Measurements from ENCODE around the gene ARL2BP. TPM values are rescaled to one million over a fixed set of nuclear protein-coding genes. Genes with fewer than 3 reads are reported as not detected.

Gene ARL2BP
- total and polyA plus RNA-seq, 4 donors = 32.8 to 63.2 (median 44.1) TPM

DNA sequence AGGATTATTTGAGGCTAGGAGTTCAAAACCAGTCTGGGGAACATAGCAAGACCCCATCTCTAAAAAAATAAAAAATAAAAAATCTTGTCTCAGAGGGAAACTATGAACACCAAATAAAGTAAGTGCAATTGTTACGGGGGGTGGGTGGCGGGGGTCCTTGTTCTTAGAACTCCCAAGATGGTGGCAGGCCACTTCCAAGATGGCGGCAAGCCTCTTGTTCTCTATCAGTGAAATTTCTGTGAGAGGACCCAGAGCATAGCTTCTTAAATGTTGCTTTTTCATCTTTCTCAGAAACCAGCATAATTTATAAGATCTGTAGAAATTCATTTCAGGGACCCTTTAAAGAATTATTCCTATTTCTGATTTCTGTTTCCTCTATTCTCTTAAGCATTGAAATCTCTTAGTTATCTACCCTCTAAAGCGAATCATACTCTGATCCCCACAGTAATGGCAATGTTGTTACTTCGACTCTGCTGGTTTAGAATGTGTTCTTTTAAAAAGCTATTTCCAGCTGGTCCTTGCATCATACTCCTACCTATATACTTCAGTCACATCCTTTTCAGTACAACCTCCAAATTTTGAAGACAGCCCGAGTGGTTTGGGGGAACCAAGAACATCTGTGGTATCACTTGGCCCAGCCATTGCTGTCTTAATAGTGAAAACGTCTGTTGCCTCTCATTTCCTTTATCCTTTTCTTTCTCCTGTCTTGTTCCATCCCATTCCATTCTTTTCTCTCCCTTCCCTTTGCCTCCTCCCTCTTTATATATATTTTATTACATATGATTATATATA is 42.8 kb upstream of the ARL2BP start:
- DNase-seq (no peak), ATAC-seq (ENCODE audit: insufficient read depth, low FRiP score) (no peak)
- no peak overlapping the region for H3K9ac ChIP-seq (ENCODE audit: insufficient read depth in 1 of 2, low read length in 2 of 2)
- whole genome bisulfite sequencing, 2 donors = 89% methylated on average over 7 of the region's 7 CpGs
- H3K4me3 ChIP-seq = no peak overlapping the region
- H3K36me3 ChIP-seq (ENCODE audit: control insufficient read depth in 4 of 4, insufficient read depth in 4 of 4, low read length in 4 of 4) = peaks cover 8 to 26% (median 14%) of the 10 kb centered on the region in 4 donors
- H3K27me3 ChIP-seq (ENCODE audit: control insufficient read depth in 3 of 3, insufficient read depth in 3 of 3, low read length in 2 of 3) = no peaks in the 10 kb centered on the region
- H3K27ac ChIP-seq (ENCODE audit: low read depth in 1 of 2, low read length in 1 of 2) = no peak overlapping the region
- H3K4me1 ChIP-seq (ENCODE audit: control insufficient read depth in 5 of 5, insufficient read depth in 5 of 5, low read length in 5 of 5) = no peaks in the 10 kb centered on the region
- TF ChIP-seq, protein P1, sequence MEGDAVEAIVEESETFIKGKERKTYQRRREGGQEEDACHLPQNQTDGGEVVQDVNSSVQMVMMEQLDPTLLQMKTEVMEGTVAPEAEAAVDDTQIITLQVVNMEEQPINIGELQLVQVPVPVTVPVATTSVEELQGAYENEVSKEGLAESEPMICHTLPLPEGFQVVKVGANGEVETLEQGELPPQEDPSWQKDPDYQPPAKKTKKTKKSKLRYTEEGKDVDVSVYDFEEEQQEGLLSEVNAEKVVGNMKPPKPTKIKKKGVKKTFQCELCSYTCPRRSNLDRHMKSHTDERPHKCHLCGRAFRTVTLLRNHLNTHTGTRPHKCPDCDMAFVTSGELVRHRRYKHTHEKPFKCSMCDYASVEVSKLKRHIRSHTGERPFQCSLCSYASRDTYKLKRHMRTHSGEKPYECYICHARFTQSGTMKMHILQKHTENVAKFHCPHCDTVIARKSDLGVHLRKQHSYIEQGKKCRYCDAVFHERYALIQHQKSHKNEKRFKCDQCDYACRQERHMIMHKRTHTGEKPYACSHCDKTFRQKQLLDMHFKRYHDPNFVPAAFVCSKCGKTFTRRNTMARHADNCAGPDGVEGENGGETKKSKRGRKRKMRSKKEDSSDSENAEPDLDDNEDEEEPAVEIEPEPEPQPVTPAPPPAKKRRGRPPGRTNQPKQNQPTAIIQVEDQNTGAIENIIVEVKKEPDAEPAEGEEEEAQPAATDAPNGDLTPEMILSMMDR (IDR thresholded peaks at IDR 0.05; ENCODE audit: control extremely low read depth, extremely low read depth) = no peak
- no peaks in the 10 kb centered on the region for H3K9me3 ChIP-seq (ENCODE audit: control insufficient read depth in 4 of 4, insufficient read depth in 3 of 4, low read length in 3 of 4)

- no peaks in the 10 kb centered on the region for H3K27me3 ChIP-seq (ENCODE audit: control insufficient read depth in 3 of 3, insufficient read depth in 3 of 3, low read length in 2 of 3)
- TF ChIP-seq, protein P1 (IDR thresholded peaks at IDR 0.05; ENCODE audit: control extremely low read depth, extremely low read depth) = no peak
- H3K9ac ChIP-seq (ENCODE audit: insufficient read depth in 1 of 2, low read length in 2 of 2) = no peak overlapping the region
- no peak overlapping the region for H3K4me3 ChIP-seq
- no peaks in the 10 kb centered on the region for H3K9me3 ChIP-seq (ENCODE audit: control insufficient read depth in 4 of 4, insufficient read depth in 3 of 4, low read length in 3 of 4)
- H3K4me1 ChIP-seq (ENCODE audit: control insufficient read depth in 5 of 5, insufficient read depth in 5 of 5, low read length in 5 of 5) = no peaks in the 10 kb centered on the region
- ATAC-seq (ENCODE audit: insufficient read depth, low FRiP score) = no peak
- peaks cover 9 to 31% (median 16%) of the 10 kb centered on the region in 4 donors for H3K36me3 ChIP-seq (ENCODE audit: control insufficient read depth in 4 of 4, insufficient read depth in 4 of 4, low read length in 4 of 4)
- no peak overlapping the region for H3K27ac ChIP-seq (ENCODE audit: low read depth in 1 of 2, low read length in 1 of 2)
- no peak for DNase-seq
- 86 to 92% methylated on average over 1 of the region's 1 CpG for WGBS, 2 donors
Measured at GRCh38 chr16:57203451-57203850, 41.6 kb upstream of the ARL2BP start.

GRCh38 chr16:57204675-57205074 is 40.4 kb upstream of the ARL2BP start:
- DNase-seq (no peak), ATAC-seq (ENCODE audit: insufficient read depth, low FRiP score) (no peak)
- Histone ChIP-seq H3K36me3 (ENCODE audit: control insufficient read depth in 4 of 4, insufficient read depth in 4 of 4, low read length in 4 of 4) (peaks cover 12 to 37% (median 16%) of the 10 kb centered on the region in 4 donors), H3K27ac (ENCODE audit: low read depth in 1 of 2, low read length in 1 of 2) (no peak overlapping the region), H3K4me1 (ENCODE audit: control insufficient read depth in 5 of 5, insufficient read depth in 5 of 5, low read length in 5 of 5) (no peaks in the 10 kb centered on the region), H3K9ac (ENCODE audit: insufficient read depth in 1 of 2, low read length in 2 of 2) (no peak overlapping the region), H3K27me3 (ENCODE audit: control insufficient read depth in 3 of 3, insufficient read depth in 3 of 3, low read length in 2 of 3) (no peaks in the 10 kb centered on the region), H3K4me3 (no peak overlapping the region), H3K9me3 (ENCODE audit: control insufficient read depth in 4 of 4, insufficient read depth in 3 of 4, low read length in 3 of 4) (no peaks in the 10 kb centered on the region)
- TF ChIP-seq, protein P1 (IDR thresholded peaks at IDR 0.05; ENCODE audit: control extremely low read depth, extremely low read depth) = no peak
- 93 to 96% methylated on average over 12 of the region's 12 CpGs for WGBS, 2 donors
